Measurements from ENCODE around the gene TSR1.

TSR1 gene

DNA sequence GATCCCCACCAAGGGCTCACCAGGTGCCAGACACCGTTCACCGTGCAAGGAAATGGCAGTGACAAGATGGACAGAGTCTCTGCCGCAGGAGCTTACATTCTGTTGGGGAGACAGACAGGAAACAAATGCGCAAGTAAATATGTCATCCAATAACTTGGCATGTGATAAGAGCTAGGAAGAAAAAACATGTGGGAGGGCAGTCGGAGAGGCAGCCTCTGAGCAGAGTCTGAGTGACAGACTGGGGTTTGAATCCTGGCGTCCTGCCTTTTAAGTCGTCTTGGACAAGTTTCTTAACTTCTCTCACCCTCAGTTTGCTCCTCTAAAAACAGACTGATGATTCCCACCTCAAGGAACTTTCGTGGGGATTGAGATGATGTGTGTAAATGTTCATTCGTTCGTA lies 8.3 kb upstream of the TSR1 start:
- in situ Hi-C loops (cut with MboI; ENCODE audit: low pct_unique_long_range_greater_than_20kb, low sequenced_read_pairs, unreplicated experiment): no loop called here
- TF ChIP-seq, protein P1, sequence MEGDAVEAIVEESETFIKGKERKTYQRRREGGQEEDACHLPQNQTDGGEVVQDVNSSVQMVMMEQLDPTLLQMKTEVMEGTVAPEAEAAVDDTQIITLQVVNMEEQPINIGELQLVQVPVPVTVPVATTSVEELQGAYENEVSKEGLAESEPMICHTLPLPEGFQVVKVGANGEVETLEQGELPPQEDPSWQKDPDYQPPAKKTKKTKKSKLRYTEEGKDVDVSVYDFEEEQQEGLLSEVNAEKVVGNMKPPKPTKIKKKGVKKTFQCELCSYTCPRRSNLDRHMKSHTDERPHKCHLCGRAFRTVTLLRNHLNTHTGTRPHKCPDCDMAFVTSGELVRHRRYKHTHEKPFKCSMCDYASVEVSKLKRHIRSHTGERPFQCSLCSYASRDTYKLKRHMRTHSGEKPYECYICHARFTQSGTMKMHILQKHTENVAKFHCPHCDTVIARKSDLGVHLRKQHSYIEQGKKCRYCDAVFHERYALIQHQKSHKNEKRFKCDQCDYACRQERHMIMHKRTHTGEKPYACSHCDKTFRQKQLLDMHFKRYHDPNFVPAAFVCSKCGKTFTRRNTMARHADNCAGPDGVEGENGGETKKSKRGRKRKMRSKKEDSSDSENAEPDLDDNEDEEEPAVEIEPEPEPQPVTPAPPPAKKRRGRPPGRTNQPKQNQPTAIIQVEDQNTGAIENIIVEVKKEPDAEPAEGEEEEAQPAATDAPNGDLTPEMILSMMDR (IDR thresholded peaks at IDR 0.05; ENCODE audit: extremely low read depth, insufficient read depth, missing control alignments): no peak
- no peak for DNase-seq (ENCODE audit: low spot score)

DNA sequence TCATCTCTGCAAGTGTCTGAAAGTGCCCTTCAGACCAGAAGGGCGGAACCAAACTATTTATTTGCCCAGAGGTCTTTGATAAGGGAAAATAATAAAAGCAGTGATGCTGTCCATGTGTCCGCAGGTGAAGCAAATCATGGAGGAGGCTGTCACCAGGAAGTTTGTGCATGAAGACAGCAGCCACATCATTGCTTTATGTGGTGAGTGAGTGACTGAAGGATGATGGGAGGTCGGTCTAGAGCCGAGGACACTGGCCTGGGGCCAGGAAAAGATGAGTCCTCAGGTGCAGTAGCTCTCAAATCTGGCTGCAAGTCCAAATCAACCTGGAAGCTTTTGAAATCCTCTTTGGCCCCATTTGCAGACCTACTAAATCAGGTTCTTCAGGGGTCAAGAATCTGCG lies 7.2 kb upstream of the TSR1 start:
- in situ Hi-C loops (cut with MboI; ENCODE audit: low pct_unique_long_range_greater_than_20kb, low sequenced_read_pairs, unreplicated experiment): no loop called here
- no peak for DNase-seq (ENCODE audit: low spot score)
- TF ChIP-seq, protein P1 (IDR thresholded peaks at IDR 0.05; ENCODE audit: extremely low read depth, insufficient read depth, missing control alignments): no peak

GRCh38 chr17:2338315-2338657 lies 2.0 kb upstream of the TSR1 start:
- no peak for DNase-seq (ENCODE audit: low spot score)
- in situ Hi-C loops (cut with MboI; ENCODE audit: low pct_unique_long_range_greater_than_20kb, low sequenced_read_pairs, unreplicated experiment): no loop called here
- TF ChIP-seq, protein P1 (IDR thresholded peaks at IDR 0.05; ENCODE audit: extremely low read depth, insufficient read depth, missing control alignments): no peak

DNA sequence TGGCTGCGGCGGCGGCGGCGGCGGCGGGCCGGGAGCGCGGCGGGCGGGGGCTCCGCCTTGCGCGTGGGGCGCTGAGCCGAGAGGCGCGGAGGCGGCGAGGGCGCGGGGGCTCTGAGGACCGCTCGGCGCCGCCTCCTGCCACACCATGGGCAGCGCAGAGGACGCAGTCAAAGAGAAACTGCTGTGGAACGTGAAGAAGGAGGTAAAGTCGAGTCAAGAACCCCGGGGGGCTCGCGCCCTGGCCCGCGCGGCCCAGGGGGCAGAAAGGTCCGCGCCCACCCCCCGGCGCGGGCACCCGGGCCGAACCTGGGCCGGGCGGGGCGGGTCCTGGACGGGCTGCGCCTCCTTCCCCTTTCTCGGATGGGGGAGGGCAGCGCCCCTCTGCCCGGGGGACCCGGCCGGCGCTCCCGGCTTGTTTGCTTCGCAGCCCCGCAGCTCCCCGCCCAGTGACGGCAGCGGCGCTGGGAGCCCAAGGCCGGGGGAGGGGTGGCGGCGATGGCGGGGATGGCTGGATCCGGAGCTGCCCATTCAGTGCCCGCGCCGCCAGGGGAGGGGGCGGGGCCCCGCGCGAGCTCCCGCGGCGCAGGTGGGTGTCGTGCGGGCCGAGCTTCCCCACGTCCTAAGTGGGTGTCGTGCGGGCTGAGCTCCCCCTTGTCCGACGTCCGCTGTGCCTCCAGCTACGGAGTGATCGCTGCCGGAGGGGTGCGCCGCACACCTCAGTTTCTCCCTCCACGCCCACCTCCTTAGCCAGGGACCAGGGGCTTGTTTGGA lies 1.5 kb upstream of the TSR1 start:
- TF ChIP-seq, protein P1 (IDR thresholded peaks at IDR 0.05; ENCODE audit: extremely low read depth, insufficient read depth, missing control alignments): no peak
- peak; percentile 82 for DNase-seq (ENCODE audit: low spot score)
- in situ Hi-C loops (cut with MboI; ENCODE audit: low pct_unique_long_range_greater_than_20kb, low sequenced_read_pairs, unreplicated experiment): no loop called here

DNA sequence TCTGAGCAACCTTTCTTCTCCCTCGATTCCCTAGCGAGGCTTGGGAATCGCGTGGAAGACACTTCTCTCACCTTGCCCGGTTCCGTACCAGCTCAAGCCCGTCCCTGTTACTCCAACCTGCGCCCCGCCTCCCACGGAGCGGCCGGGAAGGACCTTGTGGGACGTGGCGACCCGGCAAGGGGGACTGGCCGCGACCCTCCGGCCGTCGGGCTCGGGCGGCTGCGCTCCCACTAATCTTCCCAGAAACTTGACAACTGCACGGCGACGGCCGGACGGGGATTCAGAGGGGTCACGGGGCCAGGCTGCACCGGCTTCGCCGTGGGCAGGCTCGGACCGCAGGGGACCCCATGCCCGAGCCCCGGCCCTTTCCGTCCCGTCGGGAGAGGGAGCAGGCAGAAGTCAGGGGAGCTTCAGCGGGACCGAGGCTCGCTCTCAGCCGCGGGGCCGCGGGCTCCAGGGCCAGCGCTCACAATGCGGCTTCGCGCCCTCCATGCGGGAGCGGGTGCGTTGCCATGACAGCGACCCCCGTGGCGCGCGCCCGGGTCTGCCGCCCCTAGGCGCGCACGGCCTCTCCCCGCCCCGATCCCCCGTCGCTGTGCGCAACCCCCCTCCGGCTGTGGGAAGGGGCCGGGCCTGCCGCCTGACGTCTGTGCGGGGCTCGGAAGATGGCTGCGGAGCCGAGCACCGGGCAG lies 741 bp upstream of the TSR1 start, which contains the start of gene SGSM2:
Gene SGSM2 (plus strand): TSS at position 650 of the 692 bp plus-strand sequence. CDS start 188 bp downstream, outside the sequence.
- TF ChIP-seq, protein P1 (IDR thresholded peaks at IDR 0.05; ENCODE audit: extremely low read depth, insufficient read depth, missing control alignments): no peak
- in situ Hi-C loops (cut with MboI; ENCODE audit: low pct_unique_long_range_greater_than_20kb, low sequenced_read_pairs, unreplicated experiment): no loop called here
- peak; percentile 95 for DNase-seq (ENCODE audit: low spot score)

GRCh38 chr17:2335726-2336214 lies 487 bp downstream of the TSR1 start:
- DNase-seq (ENCODE audit: low spot score): no peak
- in situ Hi-C loops (cut with MboI; ENCODE audit: low pct_unique_long_range_greater_than_20kb, low sequenced_read_pairs, unreplicated experiment): no loop called here
- TF ChIP-seq, protein P1 (IDR thresholded peaks at IDR 0.05; ENCODE audit: extremely low read depth, insufficient read depth, missing control alignments): no peak
